MM.1S (cell line): ENCODE measurements around the gene MOG.

Experiments
- CTCF ChIP-seq: fragments of 300-600 bp; sonication (generic); IDR thresholded peaks from 2 replicates; pipeline ENCODE4 v1.5.1; 2016; ENCODE audit warnings: antibody characterized with exemption, low read length, mixed read lengths
- EZH2 ChIP-seq: fragments of 300-600 bp; sonication (generic); optimal IDR thresholded peaks from 2 replicates; pipeline ENCODE3; 2017; ENCODE audit warnings: low read depth, mild to moderate bottlenecking, antibody characterized with exemption, low read length, mixed read lengths

- TF ChIP-seq CTCF (no peak), EZH2 (no peak)
Measured at GRCh38 chr6:29630315-29630714, 26.6 kb upstream of the MOG start.
